ENCODE measurements around the gene GRWD1. TPM values are rescaled to one million over a fixed set of nuclear protein-coding genes. Genes with fewer than 3 reads are reported as not detected.

Gene GRWD1
- total and polyA plus RNA-seq, 2 of the 13 experiments (the other 11 are each of a cell fraction or from before 2014, with no cell fraction given), result 10.8 to 46.6 TPM

DNA sequence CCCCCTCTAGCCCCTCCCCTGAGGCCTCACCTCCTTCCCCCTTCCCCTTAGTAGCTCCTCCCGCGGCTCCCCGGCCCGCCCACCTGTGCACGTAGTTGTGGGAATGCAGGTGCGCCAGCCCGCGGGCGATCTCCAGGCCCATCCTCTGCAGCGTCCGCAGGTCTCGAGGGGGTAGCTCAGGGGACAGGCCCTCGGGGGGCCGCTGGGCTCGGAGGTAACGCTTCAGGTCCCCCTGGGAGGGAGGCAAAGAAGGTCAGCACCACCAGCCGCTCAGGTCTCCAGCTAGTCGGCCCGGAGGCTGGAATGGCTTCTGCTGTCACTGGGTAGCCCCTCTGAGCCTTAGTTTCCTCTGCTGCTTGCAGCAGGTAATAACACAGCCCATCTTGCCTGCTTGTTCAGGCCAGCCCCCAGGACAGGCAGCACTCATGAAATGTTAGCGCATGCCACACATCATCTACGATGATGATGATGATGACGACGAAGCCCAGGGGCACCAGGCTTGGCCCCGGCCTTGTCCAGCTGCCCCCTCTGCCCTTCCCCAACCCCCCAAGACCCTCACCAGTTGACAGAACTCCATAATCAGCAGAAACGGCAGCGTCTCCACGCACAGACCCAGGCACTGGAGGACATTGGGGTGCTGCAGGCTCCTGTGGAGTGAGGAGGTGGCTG is 56.7 kb downstream of the GRWD1 start:
- no TSS peak for BruUV-seq (replicated peaks)
- H2AFZ ChIP-seq (ENCODE audit: low read length), result no peak overlapping the region
- no peak for DNase-seq (ENCODE audit: low spot score)
- ChIA-PET POLR2A (interaction anchor here (0.6 to 1.2 kb wide), 12 partner anchors 10 to 139 kb away, joined by 3 to 13 read pairs (median 4); partner anchors contain the start of genes RPL18, SPHK2 and TMEM143), CTCF (ENCODE audit: low intra/inter-chr PET ratio, low total read pairs) (interaction anchor here (1.0 kb wide), 1 partner anchor 82 kb away, joined by 6 read pairs; no protein-coding TSS in a partner anchor)
- peaks cover 0 to 9% of the 10 kb centered on the region in 2 experiments; a peak in 2 of 5 replicates for H3K27me3 ChIP-seq (ENCODE audit: control insufficient read depth in 1 of 2, insufficient read depth in 2 of 2, low read length in 2 of 2)
- no peaks in the 10 kb centered on the region for H4K20me1 ChIP-seq (ENCODE audit: insufficient read depth, low read length)
- intact Hi-C loops (cut with micrococcal nuclease; ENCODE audit: unreplicated experiment), result no loop called here
- peaks cover 40% of the 10 kb centered on the region for H3K4me1 ChIP-seq (ENCODE audit: insufficient read depth, low read length)
- H3K27ac ChIP-seq (ENCODE audit: extremely low read length, insufficient read depth, low read length), result no peak overlapping the region
- no peaks in the 10 kb centered on the region for H3K36me3 ChIP-seq (replicated peaks in 1 of 2; ENCODE audit: control insufficient read depth in 1 of 2, insufficient read depth in 2 of 2, low read length in 2 of 2)
- H3K4me2 ChIP-seq (ENCODE audit: low read depth, low read length), result peak overlapping the region; percentile 64
- no peaks in the 10 kb centered on the region for H3K79me2 ChIP-seq (ENCODE audit: insufficient read depth, low read length)
- 12% methylated on average over 14 of the region's 27 CpGs for WGBS (ENCODE audit: low lambda C conversion rate)
- FAIRE-seq, result no peak
- no peaks in the 10 kb centered on the region for H3K9me3 ChIP-seq (ENCODE audit: low read length)
- in situ Hi-C loops (cut with HindIII; ENCODE audit: extremely low pct_ligation_motif_present, low pct_unique_long_range_greater_than_20kb), result loop anchor here (5.0 kb wide), 1 partner anchor 85 kb away; no protein-coding TSS in a partner anchor
- ATAC-seq, result no peak
- H3K4me3 ChIP-seq (replicated peaks in 1 of 3; ENCODE audit: insufficient read depth in 1 of 3, low read depth in 2 of 3, low read length in 3 of 3), result peak overlapping the region in 2 of 3 experiments; percentile 44 to 68; a peak in 3 of 6 replicates
- H3K9ac ChIP-seq (ENCODE audit: insufficient read depth, low read depth, low read length), result peak overlapping the region; percentile 10; the same call in 1 of the 2 replicates
- peak; percentile 43; the same call in 1 of the 2 replicates for TF ChIP-seq ZNF687 (CRISPR knock-in tag; IDR thresholded peaks at IDR 0.05)
- TF ChIP-seq IKZF1 (IDR thresholded peaks at IDR 0.05), result no peak
- 0 out of 2 replicates have a peak, but pooled peaks have one; percentile 25 for TF ChIP-seq PHF8 (CRISPR knock-in tag; IDR thresholded peaks at IDR 0.05)
- TF ChIP-seq MED1 (CRISPR knock-in tag; IDR thresholded peaks at IDR 0.05), result no peak
- TF ChIP-seq SP1 (IDR thresholded peaks at IDR 0.05), result no peak
- TF ChIP-seq SP1 (CRISPR knock-in tag; IDR thresholded peaks at IDR 0.05), result 0 out of 2 replicates have a peak, but pooled peaks have one; percentile 22
- TF ChIP-seq ATAD3A (CRISPR knock-in tag; IDR thresholded peaks at IDR 0.05), result no peak
- TF ChIP-seq CTCF (CRISPR knock-in tag; IDR thresholded peaks at IDR 0.05), result peak; percentile 1; the same call in 1 of the 2 replicates
- no peak for TF ChIP-seq KLF6 (CRISPR knock-in tag; IDR thresholded peaks at IDR 0.05)
- no peak for TF ChIP-seq EED (CRISPR knock-in tag; IDR thresholded peaks at IDR 0.05)
- TF ChIP-seq CREB1 (IDR thresholded peaks at IDR 0.05), result peak; percentile 25; the same call in 1 of the 2 replicates
- TF ChIP-seq CREB1 (CRISPR knock-in tag; IDR thresholded peaks at IDR 0.05), result no peak
- TF ChIP-seq ASH2L (IDR thresholded peaks at IDR 0.05; ENCODE audit: insufficient read length, low read depth, low read length), result no peak
- TF ChIP-seq POLR2A (IDR thresholded peaks at IDR 0.05; ENCODE audit: insufficient read depth in 1 of 2, low read depth in 2 of 2, low read length in 2 of 2), result 0 out of 4 replicates have a peak, but pooled peaks of 1 of the 2 experiments have one; percentile 37
- 0 out of 2 replicates have a peak, but pooled peaks have one; percentile 21 for TF ChIP-seq ERF (CRISPR knock-in tag; IDR thresholded peaks at IDR 0.05)
- TF ChIP-seq, protein P1, sequence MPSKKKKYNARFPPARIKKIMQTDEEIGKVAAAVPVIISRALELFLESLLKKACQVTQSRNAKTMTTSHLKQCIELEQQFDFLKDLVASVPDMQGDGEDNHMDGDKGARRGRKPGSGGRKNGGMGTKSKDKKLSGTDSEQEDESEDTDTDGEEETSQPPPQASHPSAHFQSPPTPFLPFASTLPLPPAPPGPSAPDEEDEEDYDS (CRISPR knock-in tag; IDR thresholded peaks at IDR 0.05), result peak; percentile 34; the same call in 1 of the 2 replicates

Data from HepG2 (cell line).